Adipocyte (in vitro differentiated cells): Measurements from ENCODE around the gene UBR1.
"Not testable (repeated sequence)": the region's sequence is repeated elsewhere in the genome, so short reads cannot be mapped to it uniquely, and the experiment has no call there.

ENCODE experiments used
- DNase-seq: peaks from one replicate; pipeline ENCODE4 v3.0.0-alpha.2; 2015; ENCODE audit warnings: low read depth
- H3K27me3 ChIP-seq: replicated peaks from 2 replicates; pipeline ENCODE4 v1.7.0; 2013; ENCODE audit warnings: mild to moderate bottlenecking, low read length, moderate library complexity; ENCODE audit not compliant: control insufficient read depth, insufficient read depth
- H3K36me3 ChIP-seq: 2 replicates; pipeline ENCODE4 v1.7.0; 2013; ENCODE audit warnings: low read length, mild to moderate bottlenecking, moderate library complexity; ENCODE audit not compliant: control insufficient read depth, insufficient read depth, severe bottlenecking
- H3K4me1 ChIP-seq: 2 replicates; pipeline ENCODE4 v1.7.0; 2013; ENCODE audit warnings: mild to moderate bottlenecking, low read length, moderate library complexity; ENCODE audit not compliant: control insufficient read depth, insufficient read depth
- H3K4me3 ChIP-seq: 2 replicates; pipeline ENCODE4 v1.7.0; 2013; ENCODE audit warnings: mild to moderate bottlenecking, low read length, moderate library complexity
- H3K9ac ChIP-seq: 2 replicates; pipeline ENCODE4 v1.7.0; 2013; ENCODE audit warnings: mild to moderate bottlenecking, low read length, moderate library complexity
- H3K9me3 ChIP-seq: 2 replicates; pipeline ENCODE4 v1.7.0; 2013; ENCODE audit warnings: mild to moderate bottlenecking, low read length, moderate library complexity; ENCODE audit not compliant: control insufficient read depth

Gene UBR1

DNA sequence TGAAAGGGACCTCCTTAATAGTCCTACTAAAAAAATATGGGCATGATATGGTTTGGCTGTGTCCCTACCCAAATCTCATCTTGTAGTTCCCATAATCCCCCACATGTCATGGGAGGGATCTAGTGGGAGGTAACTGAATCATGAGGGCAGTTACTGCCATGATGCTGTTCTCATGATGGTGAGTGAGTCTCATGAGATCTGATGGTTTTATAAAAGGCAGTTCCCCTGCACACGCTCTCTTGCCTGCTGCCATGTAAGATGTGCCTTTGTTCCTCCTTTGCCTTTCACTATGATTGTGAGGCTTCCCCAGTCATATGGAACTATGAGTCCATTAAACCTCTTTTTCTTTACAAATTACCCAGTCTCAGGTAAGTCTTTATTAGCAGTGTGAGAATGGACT is 211.9 kb downstream of the UBR1 start:
- H3K9ac ChIP-seq, H3K4me3 ChIP-seq, H3K27me3 ChIP-seq, DNase-seq, H3K9me3 ChIP-seq, H3K36me3 ChIP-seq: not testable (repeated sequence)
- peaks cover 12% of the 10 kb centered on the region for H3K4me1 ChIP-seq
